HG03045 (cell line): ENCODE measurements around the gene TBC1D32.
A peak's percentile ranks its signal among the peaks of the same experiment; 100 is the strongest.
"Not testable (repeated sequence)": the region's sequence is repeated elsewhere in the genome, so short reads cannot be mapped to it uniquely, and the experiment has no call there.

Source experiments
- ATAC-seq: cut with Tn5 transposase; IDR thresholded peaks from one replicate; pipeline ENCODE4 v1.9.1; 2021; ENCODE audit warnings: mild to moderate bottlenecking, moderate library complexity; ENCODE audit not compliant: unreplicated experiment

TBC1D32 gene

GRCh38 chr6:121333694-121334093 is 586 bp downstream of the TBC1D32 start:
- not testable (repeated sequence) for ATAC-seq

- ATAC-seq, result no peak
These were observed 1.1 kb downstream of the TBC1D32 start for GRCh38 chr6:121333196-121333595.

GRCh38 chr6:121330516-121330915 is 3.8 kb downstream of the TBC1D32 start:
- ATAC-seq, result no peak

DNA sequence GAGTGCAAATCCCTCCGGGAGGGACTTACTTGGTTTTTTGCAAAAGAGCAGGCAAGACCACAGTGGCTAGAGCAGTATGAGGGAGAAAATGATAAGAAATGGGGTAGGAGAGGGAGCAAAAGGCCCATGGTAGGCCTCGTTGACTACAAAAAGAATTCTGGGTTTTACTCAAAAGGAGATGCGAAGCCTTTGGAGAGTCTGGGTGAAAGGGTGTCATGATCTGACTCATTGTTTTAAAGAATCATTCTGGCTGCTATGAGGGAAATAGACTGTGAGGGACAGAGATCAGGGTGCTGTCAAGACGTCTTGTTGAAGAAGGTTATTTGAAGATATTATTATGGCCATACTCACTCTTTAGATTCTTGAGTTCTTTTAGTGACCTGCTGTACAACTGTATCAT is 13.0 kb downstream of the TBC1D32 start:
- ATAC-seq, result peak; percentile 52

DNA sequence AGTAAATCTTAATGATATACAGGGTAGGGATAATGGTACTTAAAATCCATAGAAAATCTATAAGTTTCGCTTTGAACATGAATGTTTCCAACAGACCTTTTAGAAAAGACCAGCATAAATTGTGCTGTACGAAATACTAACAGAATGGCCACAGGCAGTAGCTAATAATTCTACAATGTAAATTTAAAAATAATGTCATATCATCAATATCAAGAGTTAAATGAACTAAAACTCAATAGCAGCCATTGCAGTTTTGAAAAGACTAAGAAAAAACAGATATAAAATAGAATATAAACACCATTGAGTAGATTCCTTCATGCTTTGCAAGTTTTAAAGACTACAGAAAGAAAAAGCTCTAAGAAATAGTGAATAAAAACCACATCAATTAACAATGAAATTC is 14.7 kb downstream of the TBC1D32 start:
- ATAC-seq, result no peak

GRCh38 chr6:121319112-121319553 is 15.1 kb downstream of the TBC1D32 start:
- ATAC-seq, result no peak

DNA sequence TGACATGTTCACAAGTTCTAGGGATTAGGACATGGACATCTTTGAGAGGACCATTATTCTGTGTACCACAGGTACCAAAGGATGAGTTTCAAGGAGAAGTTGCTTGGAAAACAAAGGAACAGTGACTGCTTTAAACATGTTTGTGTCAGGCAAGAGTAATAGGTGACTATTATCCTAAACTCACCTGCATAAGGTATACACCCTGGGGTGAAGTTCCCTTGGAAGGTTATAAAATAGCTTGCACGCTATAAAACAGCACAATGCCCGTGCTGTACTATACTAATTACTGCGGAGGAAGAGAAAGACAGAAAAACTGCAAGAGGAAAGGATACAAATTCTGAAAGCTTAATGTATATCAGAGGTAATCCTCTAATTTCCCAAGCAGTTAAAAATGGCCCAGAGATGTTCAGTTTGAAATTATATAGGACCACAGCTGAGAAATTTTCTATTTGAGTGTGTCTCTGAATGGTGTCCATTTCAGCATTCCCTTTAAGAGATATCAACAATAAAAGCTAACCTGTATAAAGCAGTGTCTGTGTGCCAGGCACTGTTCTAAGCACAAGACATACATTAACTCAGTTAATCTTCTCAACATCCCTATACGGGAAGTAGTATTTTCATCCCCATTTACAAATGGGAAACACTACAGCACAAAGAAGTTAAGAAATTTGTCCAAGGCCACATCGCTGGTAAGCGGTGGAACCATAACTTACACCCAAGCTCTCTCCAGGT is 19.7 kb downstream of the TBC1D32 start:
- ATAC-seq, result no peak

GRCh38 chr6:121311814-121312213 is 22.5 kb downstream of the TBC1D32 start:
- not testable (repeated sequence) for ATAC-seq

- ATAC-seq, result no peak
These were observed 23.8 kb downstream of the TBC1D32 start for GRCh38 chr6:121310495-121310894.

DNA sequence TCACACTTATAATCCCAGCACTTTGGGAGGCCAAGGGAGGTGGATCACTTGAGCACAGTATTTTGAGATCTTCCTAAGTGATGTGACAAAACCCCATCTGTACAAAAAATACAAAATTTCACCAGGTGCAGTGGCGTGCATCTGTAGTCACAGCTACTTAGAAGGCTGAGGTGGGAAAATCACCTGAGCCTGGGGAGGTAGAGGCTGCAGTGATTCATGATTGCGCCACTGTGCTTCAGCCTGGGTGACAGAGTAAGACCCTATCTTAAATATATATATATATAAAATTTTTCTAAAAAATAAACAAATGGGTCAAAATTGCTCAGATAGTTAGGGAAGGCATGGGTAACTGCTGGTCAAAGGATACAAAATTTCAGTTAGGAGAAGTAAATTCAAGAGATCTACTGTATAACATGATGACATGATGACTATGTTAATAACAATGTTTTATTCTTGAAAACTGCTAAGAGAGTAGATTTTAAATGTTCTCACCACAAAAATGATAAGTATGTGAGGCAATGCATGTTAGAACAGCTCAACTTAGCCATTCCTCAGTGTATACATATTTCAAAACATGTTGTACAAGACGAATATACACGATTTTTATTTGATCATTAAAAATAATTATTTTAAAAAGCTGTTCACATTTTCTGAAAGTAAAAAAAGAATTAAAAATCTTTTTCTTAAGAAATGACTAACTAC is 24.4 kb downstream of the TBC1D32 start:
- ATAC-seq, result no peak

DNA sequence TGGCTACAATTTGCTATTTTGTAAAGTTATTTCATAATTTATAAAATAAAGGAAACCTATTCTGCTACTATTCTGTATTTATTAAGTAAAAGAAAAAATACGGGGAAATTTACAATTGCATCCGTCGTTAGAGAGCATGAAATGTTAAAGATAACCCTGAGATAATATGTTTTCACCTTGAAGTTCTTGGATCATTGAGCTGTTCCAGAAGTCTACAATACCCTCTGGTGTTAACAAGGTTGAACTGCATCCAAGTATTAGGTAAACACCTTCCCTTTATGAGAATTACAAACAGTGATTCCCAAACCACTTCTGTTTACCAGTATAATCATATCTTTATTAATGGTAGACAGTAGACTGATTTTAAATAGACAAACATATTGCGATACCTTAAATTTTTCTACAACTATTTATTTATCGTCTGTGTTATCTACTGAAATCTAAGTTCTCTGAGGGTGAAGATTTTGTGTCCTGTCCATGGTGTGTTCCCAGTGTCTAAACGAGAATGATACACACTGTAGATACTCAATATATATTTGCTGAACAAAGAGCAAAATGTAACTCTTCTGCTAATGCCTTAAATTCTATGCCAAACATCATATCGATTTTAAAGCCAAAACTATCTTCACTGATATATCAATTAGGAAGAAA is 28.2 kb downstream of the TBC1D32 start:
- ATAC-seq, result peak; percentile 75

- peak; percentile 59 for ATAC-seq
These were observed 31.4 kb downstream of the TBC1D32 start for GRCh38 chr6:121302882-121303281.

DNA sequence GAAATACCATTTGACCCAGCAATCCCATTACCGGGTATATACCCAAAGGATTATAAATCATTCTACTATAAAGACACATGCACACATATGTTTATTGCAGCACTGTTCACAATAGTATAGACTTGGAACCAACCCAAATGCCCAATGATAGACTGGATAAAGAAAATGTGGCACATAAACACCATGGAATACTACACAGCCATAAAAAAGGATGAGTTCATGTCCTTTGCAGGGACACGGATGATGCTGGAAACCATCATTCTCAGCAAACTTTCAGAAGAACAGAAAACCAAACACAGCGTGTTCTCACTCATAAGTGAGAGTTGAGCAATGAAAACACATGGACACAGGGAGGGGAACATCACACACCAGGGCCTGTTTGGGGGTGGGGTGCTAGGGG is 33.1 kb downstream of the TBC1D32 start:
- not testable (repeated sequence) for ATAC-seq

DNA sequence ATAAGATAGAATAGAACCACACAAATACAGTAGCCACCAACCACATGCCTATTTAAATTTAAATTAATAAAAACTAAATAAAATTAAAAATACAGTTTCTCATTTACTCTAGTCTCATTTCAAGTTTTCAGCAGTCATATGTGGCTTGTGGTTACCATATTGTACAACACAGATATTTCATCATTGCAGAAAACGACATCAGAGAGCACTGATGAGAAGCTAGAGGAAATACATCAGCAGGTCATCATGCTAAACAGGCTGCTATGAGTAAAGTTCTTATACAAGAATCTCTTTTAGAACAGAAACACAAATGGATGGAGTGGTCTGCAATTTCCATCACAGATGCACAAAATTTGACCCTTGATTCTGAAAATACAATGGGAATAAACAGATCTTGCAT is 36.6 kb downstream of the TBC1D32 start:
- no peak for ATAC-seq

DNA sequence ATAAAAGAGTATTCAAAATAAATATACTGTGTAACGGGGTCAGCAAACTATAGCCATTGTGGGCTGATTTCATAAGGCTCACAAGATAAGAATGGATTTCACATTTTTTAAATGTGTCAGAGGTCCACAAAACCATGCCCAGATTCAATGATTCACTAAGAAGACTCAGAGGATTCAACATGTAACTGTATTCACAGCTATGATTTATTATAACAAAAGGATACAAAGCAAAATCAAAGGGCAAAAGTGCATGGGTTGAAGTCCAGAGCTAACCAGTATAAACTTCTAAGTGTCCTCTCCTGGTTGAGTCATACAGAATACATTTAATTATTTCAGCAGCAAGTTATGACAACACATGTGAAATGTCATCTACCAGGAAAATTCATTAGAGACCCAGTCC is 49.2 kb downstream of the TBC1D32 start:
- no peak for ATAC-seq

DNA sequence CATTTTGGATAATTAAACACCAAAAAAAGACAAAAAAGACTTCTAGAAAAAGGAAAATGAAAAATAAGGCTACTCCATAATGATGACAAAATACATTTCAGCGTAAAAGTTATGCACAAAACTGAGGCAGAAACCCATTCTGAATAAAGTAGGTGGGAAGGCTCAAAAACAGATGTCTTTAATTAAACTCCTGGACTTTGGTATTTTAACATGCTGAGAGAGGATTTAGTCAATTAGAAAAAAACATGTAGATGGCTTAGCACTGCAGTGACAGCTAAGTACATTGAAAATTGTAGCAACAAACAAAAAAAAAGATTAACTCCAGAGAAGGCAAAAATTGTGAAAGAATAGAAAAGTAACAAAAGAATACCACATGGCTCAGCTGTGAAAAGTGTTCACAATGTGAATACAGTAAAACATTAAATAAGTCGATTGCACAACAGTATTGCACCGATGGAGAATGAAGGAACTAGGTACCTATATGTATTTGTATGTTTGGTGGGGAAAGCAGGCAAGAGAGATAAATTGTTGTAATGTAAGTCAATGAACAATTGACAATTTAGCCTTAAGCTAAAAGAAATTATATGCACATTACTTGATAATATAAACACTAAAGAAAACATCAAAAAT is 59.5 kb downstream of the TBC1D32 start:
- no peak for ATAC-seq

DNA sequence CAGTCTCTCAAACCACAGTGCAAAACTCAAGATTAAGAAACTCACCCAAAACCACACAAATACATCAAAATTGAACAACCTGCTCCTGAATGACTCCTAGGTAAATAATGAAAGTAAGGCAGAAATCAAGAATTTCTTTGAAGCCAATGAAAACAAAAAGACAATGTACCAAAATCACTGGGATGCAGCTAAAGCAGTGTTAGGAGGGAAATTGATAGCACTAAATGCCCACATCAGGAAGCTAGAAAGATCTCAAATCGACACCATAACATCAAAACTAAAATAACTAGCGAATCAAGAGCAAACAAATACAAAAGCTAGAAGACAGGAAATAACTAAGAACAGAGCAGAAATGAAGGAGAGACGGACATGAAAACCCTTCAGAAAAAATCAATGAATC is 70.5 kb downstream of the TBC1D32 start:
- no peak for ATAC-seq

DNA sequence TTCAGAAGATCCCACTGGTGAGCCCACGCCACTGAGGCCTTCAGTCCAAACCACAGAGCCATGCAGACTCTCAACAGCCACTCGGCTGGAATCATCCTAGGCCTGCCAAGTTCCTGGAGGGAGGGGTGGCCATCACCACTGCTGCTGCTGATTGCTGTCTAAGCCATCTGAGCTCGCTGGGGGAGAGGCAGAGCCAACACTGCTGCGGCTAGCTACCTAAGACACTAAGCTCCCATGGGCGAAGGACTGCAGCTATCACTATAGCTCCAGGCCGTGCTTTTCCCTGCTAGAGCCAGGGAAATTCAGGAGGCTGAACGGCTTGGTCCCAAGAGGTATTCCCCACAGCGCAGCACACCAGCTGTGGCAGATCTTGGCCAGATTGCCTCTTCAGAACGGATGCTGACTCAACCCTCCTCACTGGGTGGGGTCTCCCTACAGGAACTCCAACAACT is 73.6 kb downstream of the TBC1D32 start:
- ATAC-seq, result no peak

- ATAC-seq, result no peak
These were observed 86.9 kb downstream of the TBC1D32 start for GRCh38 chr6:121247386-121247785.

DNA sequence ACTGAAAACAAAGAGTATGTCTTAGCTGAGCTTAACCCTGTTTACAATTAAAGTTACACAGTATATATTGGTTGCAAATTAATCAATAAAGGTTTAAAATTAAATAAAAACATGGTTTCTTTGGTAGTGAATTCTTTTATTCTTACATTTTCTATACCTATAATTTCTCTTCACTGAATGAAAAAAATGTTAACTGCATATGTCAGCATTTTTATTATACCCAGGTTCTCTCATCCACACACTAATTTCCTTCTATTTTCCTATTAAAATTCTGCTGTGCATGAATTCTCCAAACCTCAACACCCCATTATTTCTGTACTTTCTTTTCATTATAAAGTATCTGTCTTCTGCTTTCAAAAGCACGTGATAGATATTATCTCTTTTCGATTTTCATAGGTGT is 91.9 kb downstream of the TBC1D32 start:
- ATAC-seq, result no peak

GRCh38 chr6:121237859-121238258 is 96.4 kb downstream of the TBC1D32 start:
- no peak for ATAC-seq
